Measurements from ENCODE around the gene DMBT1.

Gene DMBT1

DNA sequence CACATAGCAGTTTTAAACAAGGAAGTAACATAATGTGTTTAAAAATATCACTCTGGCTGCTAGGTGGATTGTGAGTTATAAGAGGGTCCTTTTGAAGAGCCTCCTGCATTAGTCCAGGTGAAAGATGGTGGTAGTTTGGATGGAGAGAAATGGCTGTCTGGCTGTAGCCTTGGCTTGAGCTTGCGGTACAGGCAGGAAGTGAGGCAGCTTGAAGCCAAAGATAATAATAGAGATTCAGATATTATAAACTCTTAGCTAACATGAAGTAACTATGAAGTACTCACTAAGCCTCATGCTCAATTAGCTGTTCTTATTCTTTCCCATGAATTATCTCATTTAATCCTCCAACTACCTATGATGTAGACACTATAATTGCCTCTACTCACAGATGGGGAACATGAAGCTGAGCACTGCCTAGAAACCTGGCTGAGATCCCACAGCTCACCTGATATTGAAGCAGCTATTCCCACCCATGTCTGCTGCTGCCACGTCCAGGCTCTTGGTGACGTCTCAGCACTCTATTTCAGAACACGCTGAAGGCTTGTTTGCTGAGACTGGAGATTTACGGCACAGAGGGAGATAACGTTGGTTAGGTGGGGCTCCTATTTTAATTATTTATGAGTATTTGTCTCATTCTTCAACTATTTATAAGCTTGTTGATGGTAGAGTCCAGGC lies 128.7 kb downstream of the DMBT1 start:
- no peak for DNase-seq (ENCODE audit: low read depth)
- H3K4me3 ChIP-seq (ENCODE audit: low read depth, low read length), result no peak overlapping the region
- TF ChIP-seq, protein P1, sequence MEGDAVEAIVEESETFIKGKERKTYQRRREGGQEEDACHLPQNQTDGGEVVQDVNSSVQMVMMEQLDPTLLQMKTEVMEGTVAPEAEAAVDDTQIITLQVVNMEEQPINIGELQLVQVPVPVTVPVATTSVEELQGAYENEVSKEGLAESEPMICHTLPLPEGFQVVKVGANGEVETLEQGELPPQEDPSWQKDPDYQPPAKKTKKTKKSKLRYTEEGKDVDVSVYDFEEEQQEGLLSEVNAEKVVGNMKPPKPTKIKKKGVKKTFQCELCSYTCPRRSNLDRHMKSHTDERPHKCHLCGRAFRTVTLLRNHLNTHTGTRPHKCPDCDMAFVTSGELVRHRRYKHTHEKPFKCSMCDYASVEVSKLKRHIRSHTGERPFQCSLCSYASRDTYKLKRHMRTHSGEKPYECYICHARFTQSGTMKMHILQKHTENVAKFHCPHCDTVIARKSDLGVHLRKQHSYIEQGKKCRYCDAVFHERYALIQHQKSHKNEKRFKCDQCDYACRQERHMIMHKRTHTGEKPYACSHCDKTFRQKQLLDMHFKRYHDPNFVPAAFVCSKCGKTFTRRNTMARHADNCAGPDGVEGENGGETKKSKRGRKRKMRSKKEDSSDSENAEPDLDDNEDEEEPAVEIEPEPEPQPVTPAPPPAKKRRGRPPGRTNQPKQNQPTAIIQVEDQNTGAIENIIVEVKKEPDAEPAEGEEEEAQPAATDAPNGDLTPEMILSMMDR (IDR thresholded peaks at IDR 0.05; ENCODE audit: control insufficient read depth, extremely low read depth, insufficient read depth), result no peak

- no peak for DNase-seq (ENCODE audit: low read depth)
- no peak overlapping the region for H3K4me3 ChIP-seq (ENCODE audit: low read depth, low read length)
- TF ChIP-seq, protein P1 (IDR thresholded peaks at IDR 0.05; ENCODE audit: control insufficient read depth, extremely low read depth, insufficient read depth), result no peak
Measured at GRCh38 chr10:122692744-122693143, 132.2 kb downstream of the DMBT1 start.

Measured in LNCaP clone FGC (cell line).